HG03571 (cell line): ENCODE measurements around the gene SENP2.

Source experiments
- ATAC-seq: cut with Tn5 transposase; IDR thresholded peaks from one replicate; pipeline ENCODE4 v1.9.1; 2021; ENCODE audit not compliant: unreplicated experiment

SENP2 gene

DNA sequence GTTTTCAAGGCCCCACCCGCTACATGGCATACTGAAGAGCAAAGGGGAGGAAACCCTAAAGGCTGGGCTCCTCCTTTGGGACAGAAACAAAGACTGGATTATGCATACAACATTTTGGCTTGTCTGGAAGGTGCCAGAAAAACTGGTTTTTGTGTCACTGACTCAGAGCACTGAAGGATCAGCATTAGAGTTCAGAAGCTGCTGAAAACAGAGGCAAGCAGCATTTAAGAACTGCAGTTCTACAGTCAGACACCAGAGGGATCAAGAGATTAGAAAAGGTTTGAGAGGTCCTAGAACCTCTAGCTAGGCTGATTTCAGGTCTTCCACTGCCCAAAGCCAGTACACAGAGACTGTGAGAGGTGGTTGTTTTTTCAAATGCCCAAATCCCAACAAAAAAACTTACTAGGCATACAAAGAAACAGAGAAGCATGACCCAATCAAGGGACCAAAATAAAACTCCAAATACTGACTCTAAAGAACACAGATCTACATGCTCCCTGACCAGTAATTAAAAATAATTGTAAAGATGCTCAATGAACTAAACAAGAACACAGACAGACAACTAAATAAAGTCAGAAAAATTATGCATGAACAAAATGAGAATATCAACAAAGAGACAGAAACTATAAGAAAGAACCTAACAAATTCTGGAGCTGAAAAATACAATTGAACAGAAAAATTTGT is 91.2 kb downstream of the SENP2 start:
- ATAC-seq: no peak

DNA sequence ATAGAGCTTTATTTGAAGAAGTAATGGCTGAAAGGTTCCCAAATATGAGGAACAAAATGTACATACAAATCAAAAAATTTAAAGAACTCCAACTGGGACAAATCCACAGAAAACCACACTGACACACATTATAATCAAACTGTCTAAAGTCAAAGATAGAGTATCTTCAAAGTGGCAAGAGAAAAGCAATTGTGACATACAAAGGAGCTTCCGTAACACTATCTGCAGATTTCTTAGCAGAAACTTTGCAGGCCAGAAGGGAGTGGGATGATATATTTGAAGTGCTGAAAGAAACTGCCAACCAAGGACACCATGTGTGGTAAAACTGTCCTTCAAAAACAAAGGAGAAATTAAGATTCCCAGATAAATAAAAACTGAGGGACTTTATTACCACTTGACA is 91.9 kb downstream of the SENP2 start:
- no peak for ATAC-seq

DNA sequence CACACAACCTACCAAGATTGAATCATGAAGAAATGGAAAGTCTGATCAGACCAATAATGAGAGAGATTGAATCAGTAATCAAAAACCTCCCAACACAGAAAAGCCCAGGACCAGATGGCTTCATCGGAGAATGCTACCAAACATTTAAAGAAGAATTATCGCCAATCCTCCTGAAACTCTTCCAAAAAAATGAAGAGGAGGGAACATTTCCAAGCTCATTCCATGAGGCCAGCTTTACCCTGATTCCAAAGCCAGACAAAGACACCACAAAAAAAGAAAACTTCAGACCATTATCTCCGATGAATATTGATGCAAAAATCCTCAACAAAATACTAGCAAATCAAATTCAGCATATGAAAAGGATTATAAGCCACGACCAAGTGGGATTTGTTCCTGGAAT is 94.1 kb downstream of the SENP2 start:
- no peak for ATAC-seq
